GM18868 (cell line): ENCODE results near the gene MYLK.
"Not testable (repeated sequence)": the region's sequence is repeated elsewhere in the genome, so short reads cannot be mapped to it uniquely, and the experiment has no call there.

ENCODE experiments used
- ATAC-seq: cut with Tn5 transposase; IDR thresholded peaks from one replicate; pipeline ENCODE4 v1.9.1; 2021; ENCODE audit warnings: mild to moderate bottlenecking, moderate library complexity; ENCODE audit not compliant: unreplicated experiment

Gene MYLK

GRCh38 chr3:123755085-123755484, 129.0 kb downstream of the MYLK start:
- no peak for ATAC-seq

DNA sequence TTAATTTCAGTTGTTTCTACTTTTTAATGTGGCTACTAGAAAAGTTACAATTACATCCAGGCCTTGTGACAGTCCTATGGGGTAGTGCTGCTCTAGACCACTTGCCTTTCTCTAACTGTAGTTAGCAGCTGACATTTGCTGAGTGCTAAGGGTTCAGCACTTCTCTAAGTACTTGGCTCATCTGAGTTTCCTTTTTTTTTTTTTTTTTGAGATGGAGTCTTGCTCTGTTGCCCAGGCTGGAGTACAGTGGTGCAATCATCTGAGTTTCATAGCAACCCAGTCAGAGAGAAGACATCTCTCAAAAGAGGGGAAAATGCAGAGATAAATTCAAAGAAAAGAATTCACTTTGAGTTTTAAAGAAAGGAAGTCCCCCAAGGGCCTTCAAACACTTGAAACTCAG, 130.8 kb downstream of the MYLK start:
- no peak for ATAC-seq

GRCh38 chr3:123752228-123752627, 131.9 kb downstream of the MYLK start:
- ATAC-seq = no peak

DNA sequence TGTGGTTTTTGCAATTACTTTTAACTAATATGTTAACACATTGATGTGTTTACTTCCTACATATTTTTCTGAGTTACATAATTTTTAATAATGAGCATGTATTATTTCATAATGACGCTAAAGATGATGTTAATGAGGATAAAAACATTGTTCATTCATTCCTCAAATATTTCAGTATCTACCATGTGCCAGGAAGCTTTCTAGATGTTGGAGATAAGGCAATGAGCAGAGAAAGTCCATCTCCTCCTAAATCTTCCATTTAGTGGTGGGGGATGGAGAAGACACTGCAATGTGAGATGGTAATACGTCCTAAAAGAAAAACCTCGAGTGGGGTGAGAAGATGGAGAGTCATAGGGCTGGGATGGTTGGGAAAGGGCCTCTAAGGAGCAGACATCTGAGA, 132.7 kb downstream of the MYLK start:
- ATAC-seq = no peak

GRCh38 chr3:123750659-123751420, 133.3 kb downstream of the MYLK start:
- no peak for ATAC-seq

- no peak for ATAC-seq
These were observed 133.9 kb downstream of the MYLK start for GRCh38 chr3:123750209-123750608.

GRCh38 chr3:123749711-123750110, 134.4 kb downstream of the MYLK start:
- no peak for ATAC-seq

DNA sequence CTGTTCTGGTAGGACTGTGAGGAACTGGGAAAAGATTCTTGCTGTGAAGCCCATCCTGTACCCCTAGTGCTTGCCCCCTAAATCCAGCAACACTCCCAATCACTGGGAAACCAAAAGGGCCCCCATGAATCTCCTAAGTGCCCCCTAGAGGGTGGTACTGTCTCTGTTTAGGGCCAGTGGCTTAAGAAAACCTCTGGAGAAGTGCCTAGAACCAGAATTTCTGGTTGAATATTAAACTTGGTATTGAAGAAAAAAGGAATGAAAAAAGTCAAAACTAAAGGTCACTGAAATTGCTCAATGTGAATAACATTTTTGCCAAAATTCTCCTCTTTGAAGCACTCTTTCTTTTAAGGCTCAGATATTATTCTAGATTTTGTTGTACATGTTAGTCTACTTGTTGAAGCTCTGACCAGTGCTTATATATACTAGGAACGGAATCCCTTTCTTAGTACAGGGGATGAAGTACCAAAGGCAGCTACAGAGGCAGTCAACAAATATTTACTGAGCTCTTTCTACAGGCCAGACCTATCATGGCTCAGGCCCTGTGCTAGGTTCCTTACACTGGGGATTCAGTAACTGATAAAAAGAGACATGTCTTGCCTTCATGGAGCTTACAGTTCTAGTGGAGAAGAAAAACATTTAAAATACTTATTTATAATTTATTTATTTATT, 138.8 kb downstream of the MYLK start:
- ATAC-seq = no peak

GRCh38 chr3:123744064-123744463, 140.1 kb downstream of the MYLK start:
- no peak for ATAC-seq

GRCh38 chr3:123743121-123743520, 141.0 kb downstream of the MYLK start:
- ATAC-seq = no peak

GRCh38 chr3:123741041-123741511, 143.1 kb downstream of the MYLK start:
- ATAC-seq = no peak

DNA sequence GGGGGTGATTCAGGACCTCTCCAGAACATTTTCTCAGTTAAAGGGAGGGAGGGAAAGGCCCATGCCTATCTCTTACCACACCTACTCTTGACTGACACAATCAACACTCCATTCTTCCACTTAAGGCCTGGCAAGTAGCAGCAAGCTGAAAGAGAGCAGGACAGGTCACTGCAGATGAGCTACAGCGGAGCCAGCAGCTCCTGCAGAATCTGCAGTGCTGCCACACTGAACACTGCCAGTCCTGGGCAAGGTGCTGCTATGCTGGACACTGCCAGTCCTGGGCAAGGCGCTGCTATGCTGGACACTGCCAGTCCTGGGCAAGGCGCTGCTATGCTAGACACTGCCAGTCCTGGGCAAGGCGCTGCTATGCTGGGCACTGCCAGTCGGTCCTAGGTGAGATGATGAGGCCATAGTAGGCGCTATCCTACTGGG, 143.7 kb downstream of the MYLK start:
- no peak for ATAC-seq

DNA sequence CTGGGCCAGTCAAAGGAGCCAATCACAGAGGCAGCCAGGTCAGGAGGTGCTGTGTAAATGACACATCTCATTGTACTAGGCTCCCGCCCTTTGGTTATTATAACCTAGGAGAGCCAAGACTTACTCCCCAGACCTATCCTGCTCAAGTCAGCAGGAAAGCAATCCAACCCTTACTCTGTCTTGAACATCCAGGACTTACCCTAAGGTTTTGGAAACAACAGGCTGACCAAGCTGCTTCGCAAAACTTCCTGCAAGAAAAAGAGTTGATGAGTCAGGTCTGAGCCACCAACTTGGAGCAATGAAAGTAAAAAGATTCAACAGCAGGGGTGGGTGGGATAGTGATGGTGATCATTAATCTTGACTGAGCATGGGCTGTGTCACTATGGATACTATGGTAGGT, 144.4 kb downstream of the MYLK start:
- no peak for ATAC-seq

DNA sequence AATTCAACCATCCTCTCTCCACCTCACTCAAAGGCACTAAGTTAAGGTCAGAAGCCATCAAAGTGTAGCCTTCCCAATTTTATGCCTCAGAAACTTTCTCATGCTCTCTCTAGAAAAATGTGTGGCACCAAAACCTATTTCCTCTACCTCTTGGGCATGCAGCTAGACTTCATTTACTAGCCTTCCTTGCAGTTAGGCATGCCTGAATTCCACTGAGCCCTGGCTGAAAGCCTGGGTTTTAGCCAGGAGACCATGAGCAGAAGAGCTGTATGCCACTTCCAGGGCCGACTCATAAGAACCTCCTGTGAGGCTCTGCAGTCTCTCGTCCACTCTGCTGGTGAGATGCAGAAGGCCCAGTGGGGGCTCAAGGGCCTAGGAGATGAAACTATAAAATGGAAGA, 145.0 kb downstream of the MYLK start:
- no peak for ATAC-seq

- ATAC-seq = not testable (repeated sequence)
These were observed 145.6 kb downstream of the MYLK start for GRCh38 chr3:123738522-123738921.

- ATAC-seq = no peak
These were observed 147.0 kb downstream of the MYLK start for GRCh38 chr3:123737168-123737567.

DNA sequence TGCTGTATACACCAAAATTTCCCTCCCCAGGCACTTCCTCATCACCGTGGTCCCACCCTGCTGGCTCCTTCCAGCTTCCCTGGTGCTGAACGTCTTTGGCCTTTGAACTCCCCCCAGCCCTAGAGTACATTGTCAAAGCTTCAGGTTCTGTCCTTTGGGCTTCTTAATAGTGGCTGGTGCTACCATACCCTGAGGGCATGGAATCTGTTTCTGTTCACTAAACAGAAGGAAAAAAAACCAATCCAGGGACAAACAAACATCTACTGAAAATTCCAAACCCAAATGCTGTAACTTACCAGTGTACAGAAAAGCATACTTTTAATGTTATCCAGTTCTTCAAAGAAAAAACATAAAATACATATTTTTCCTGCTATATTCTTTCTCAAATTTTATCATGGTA, 148.7 kb downstream of the MYLK start:
- no peak for ATAC-seq

DNA sequence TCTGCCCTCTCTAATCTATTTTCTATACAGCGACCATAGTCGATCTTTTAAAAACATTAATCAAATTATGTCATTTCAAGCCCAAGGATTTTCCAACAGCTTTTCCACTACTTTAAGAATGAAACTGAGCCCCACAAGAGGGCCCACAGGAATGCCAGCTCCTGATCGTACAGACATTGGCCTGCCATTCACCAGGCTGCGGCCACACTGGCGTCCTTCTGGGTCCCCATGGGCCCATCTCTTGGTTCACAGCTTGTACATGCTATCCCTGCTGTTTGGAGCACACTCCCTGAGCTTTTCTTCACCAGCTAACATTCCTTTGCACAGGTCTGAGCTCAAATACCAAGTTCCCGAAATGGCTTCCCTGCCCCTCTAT, 149.6 kb downstream of the MYLK start:
- no peak for ATAC-seq

- ATAC-seq = no peak
These were observed 150.2 kb downstream of the MYLK start for GRCh38 chr3:123733805-123734526.

DNA sequence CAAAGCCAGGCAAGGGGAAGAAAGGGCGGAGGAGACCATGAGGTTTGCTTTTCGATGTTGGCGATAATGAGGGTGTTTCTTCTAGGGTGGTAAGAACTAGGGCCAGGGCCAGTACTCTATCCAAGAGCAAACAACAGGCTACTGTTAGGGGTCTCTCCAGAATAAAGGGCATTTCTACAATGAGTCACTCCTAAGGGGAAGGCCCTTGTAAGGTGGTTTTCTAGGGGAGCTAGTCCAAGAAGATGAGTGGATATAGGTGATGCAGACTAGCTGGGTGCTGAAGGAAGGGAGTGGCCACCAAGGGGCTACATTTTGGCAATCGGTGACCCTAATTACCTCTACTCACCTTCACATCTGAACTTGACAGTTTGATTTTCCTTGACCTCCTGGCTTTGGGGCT, 150.8 kb downstream of the MYLK start:
- ATAC-seq = peak; percentile 46

GRCh38 chr3:123732447-123732846, 151.7 kb downstream of the MYLK start:
- ATAC-seq = peak; percentile 68

- no peak for ATAC-seq
These were observed 153.3 kb downstream of the MYLK start for GRCh38 chr3:123730829-123731228.
